H9 (cell line): ENCODE data around the gene SCFD2. TPM values are rescaled to one million over a fixed set of nuclear protein-coding genes. Genes with fewer than 3 reads are reported as not detected.

ENCODE experiments used
- DNase-seq: peaks from one replicate; pipeline ENCODE4 v3.0.0-alpha.2; 2017
- H2AFZ ChIP-seq: one replicate; pipeline ENCODE4 v1.6.1; 2013; ENCODE audit warnings: mild to moderate bottlenecking, low read length, control low read depth, moderate library complexity
- H2AK5ac ChIP-seq: 2 replicates; pipeline ENCODE4 v1.6.1; 2013; ENCODE audit warnings: low read length, control low read depth, mixed read lengths; ENCODE audit not compliant: insufficient read length
- H2BK120ac ChIP-seq: one replicate; pipeline ENCODE4 v1.6.1; 2013; ENCODE audit warnings: low read depth, mild to moderate bottlenecking, low read length, control low read depth, inconsistent platforms; ENCODE audit not compliant: poor library complexity, severe bottlenecking
- H2BK12ac ChIP-seq: 2 replicates; pipeline ENCODE4 v1.6.1; 2013; ENCODE audit warnings: low read length, control low read depth, mixed read lengths, low read depth; ENCODE audit not compliant: insufficient read length
- H2BK15ac ChIP-seq: 2 replicates; pipeline ENCODE4 v1.6.1; 2013; ENCODE audit warnings: low read depth, low read length, control low read depth
- H2BK20ac ChIP-seq: one replicate; pipeline ENCODE4 v1.6.1; 2013; ENCODE audit warnings: low read depth, mild to moderate bottlenecking, low read length, control low read depth, inconsistent platforms; ENCODE audit not compliant: poor library complexity, severe bottlenecking
- H2BK5ac ChIP-seq: 2 replicates; pipeline ENCODE4 v1.6.1; 2013; ENCODE audit warnings: low read length, control low read depth, mixed read lengths; ENCODE audit not compliant: insufficient read length
- H3K14ac ChIP-seq: 2 replicates; pipeline ENCODE4 v1.6.1; 2013; ENCODE audit warnings: low read length, control low read depth; ENCODE audit not compliant: insufficient read depth
- H3K18ac ChIP-seq: 2 replicates; pipeline ENCODE4 v1.6.1; 2013; ENCODE audit warnings: low read depth, mild to moderate bottlenecking, mixed read lengths, low read length, control low read depth; ENCODE audit not compliant: insufficient read length
- H3K23ac ChIP-seq: 2 replicates; pipeline ENCODE4 v1.6.1; 2013; ENCODE audit warnings: low read length, control low read depth, mixed read lengths, low read depth; ENCODE audit not compliant: insufficient read length
- H3K23me2 ChIP-seq: 2 replicates; pipeline ENCODE4 v1.6.1; 2013; ENCODE audit warnings: low read depth, mild to moderate bottlenecking, mixed read lengths, low read length, control low read depth; ENCODE audit not compliant: insufficient read length, poor library complexity, severe bottlenecking
- H3K27ac ChIP-seq: 2 replicates; pipeline ENCODE4 v1.5.1; 2013; ENCODE audit warnings: low read length, control low read depth, mixed read lengths, low read depth; ENCODE audit not compliant: insufficient read length
- H3K27me3 ChIP-seq: 2 replicates; pipeline ENCODE4 v1.6.1; 2013; ENCODE audit warnings: low read length, control low read depth, inconsistent platforms; ENCODE audit not compliant: insufficient read depth
- H3K4ac ChIP-seq: 2 replicates; pipeline ENCODE4 v1.6.1; 2013; ENCODE audit warnings: low read depth, mild to moderate bottlenecking, control low read depth, inconsistent platforms, low read length, moderate library complexity
- H3K4me1 ChIP-seq: 2 replicates; pipeline ENCODE4 v1.6.1; 2013; ENCODE audit warnings: low read length, control low read depth, inconsistent platforms; ENCODE audit not compliant: insufficient read depth
- H3K4me2 ChIP-seq: 2 replicates; pipeline ENCODE4 v1.6.1; 2013; ENCODE audit warnings: low read length, control low read depth, mixed read lengths; ENCODE audit not compliant: insufficient read length, insufficient read depth
- H3K56ac ChIP-seq: 2 replicates; pipeline ENCODE4 v1.6.1; 2013; ENCODE audit warnings: low read depth, mild to moderate bottlenecking, mixed read lengths, low read length, control low read depth; ENCODE audit not compliant: insufficient read length
- H3K79me1 ChIP-seq: 2 replicates; pipeline ENCODE4 v1.6.1; 2013; ENCODE audit warnings: low read depth, mild to moderate bottlenecking, moderate library complexity, low read length, control low read depth, inconsistent platforms; ENCODE audit not compliant: insufficient read depth, poor library complexity, severe bottlenecking
- H3K79me2 ChIP-seq: 2 replicates; pipeline ENCODE4 v1.6.1; 2013; ENCODE audit warnings: low read length, control low read depth, inconsistent platforms; ENCODE audit not compliant: insufficient read depth
- H3K9ac ChIP-seq: 2 replicates; pipeline ENCODE4 v1.6.1; 2013; ENCODE audit warnings: low read length, control low read depth, mixed read lengths; ENCODE audit not compliant: insufficient read length; ENCODE audit errors: extremely low read depth
- H3K9me3 ChIP-seq: one replicate; pipeline ENCODE4 v1.6.1; 2013; ENCODE audit warnings: low read depth, low read length, inconsistent platforms; ENCODE audit not compliant: control insufficient read depth
- H3T11ph ChIP-seq: one replicate; pipeline ENCODE4 v1.6.1; 2013; ENCODE audit warnings: mild to moderate bottlenecking, low read length, control low read depth, inconsistent platforms
- H4K20me1 ChIP-seq: one replicate; pipeline ENCODE4 v1.6.1; 2013; ENCODE audit not compliant: control insufficient read depth, insufficient read length, insufficient read depth
- H4K5ac ChIP-seq: 2 replicates; pipeline ENCODE4 v1.6.1; 2013; ENCODE audit warnings: low read depth, mild to moderate bottlenecking, mixed read lengths, low read length, control low read depth; ENCODE audit not compliant: insufficient read length
- H4K8ac ChIP-seq: replicated peaks from 2 replicates; pipeline ENCODE4 v1.6.1; 2013; ENCODE audit warnings: low read length, control low read depth, mixed read lengths, low read depth; ENCODE audit not compliant: insufficient read length
- H4K91ac ChIP-seq: 2 replicates; pipeline ENCODE4 v1.6.1; 2013; ENCODE audit warnings: low read depth, mild to moderate bottlenecking, moderate library complexity, mixed read lengths, low read length, control low read depth; ENCODE audit not compliant: insufficient read length
- H3K27ac Mint-ChIP-seq, 3 experiments: 2 replicates in 2 of 3; 3 replicates in 1 of 3; pipeline ENCODE4 v1.8.0; 2020 to 2021; ENCODE audit warnings: mixed read lengths in 3 of 3, mild to moderate bottlenecking in 1 of 3, moderate library complexity in 1 of 3
- H3K27me3 Mint-ChIP-seq: 2 replicates; pipeline ENCODE4 v1.8.0; 2021; ENCODE audit warnings: low read depth, mild to moderate bottlenecking, moderate library complexity, mixed read lengths
- H3K36me3 Mint-ChIP-seq, 3 experiments: 2 replicates in 2 of 3; 3 replicates in 1 of 3; pipeline ENCODE4 v1.8.0; 2020 to 2021; ENCODE audit warnings: low read depth in 3 of 3, mixed read lengths in 3 of 3; ENCODE audit not compliant: insufficient read depth in 1 of 3
- H3K4me1 Mint-ChIP-seq, 2 experiments: 2 replicates each; pipeline ENCODE4 v1.8.0; 2020; ENCODE audit warnings: mixed read lengths in 2 of 2
- H3K4me3 Mint-ChIP-seq, 2 experiments: 2 replicates in 1 of 2; 3 replicates in 1 of 2; pipeline ENCODE4 v1.8.0; 2020 to 2021; ENCODE audit warnings: mild to moderate bottlenecking in 2 of 2, mixed read lengths in 2 of 2, moderate library complexity in 1 of 2
- H3K9me3 Mint-ChIP-seq, 2 experiments: 2 replicates in 1 of 2; 3 replicates in 1 of 2; pipeline ENCODE4 v1.8.0; 2020; ENCODE audit warnings: mild to moderate bottlenecking in 2 of 2, mixed read lengths in 2 of 2, moderate library complexity in 1 of 2
- WGBS: extraction: QIAGEN DNeasy Blood & Tissue Kit; methylation state at CpG from one replicate; pipeline ENCODE4 v1.1.7; 2013; ENCODE audit warnings: missing lambda C conversion rate, low lambda C conversion rate, mixed read lengths; ENCODE audit not compliant: insufficient read length; ENCODE audit errors: extremely low coverage; 5-methylcytosine and 5-hydroxymethylcytosine counted together
- total RNA-seq: library from RNA; stranded (reverse); gene quantifications from 2 replicates; pipeline ENCODE4 v1.2.1, GENCODE V29; 2021
- TF ChIP-seq, protein P1 (sequence below): fragments of 200-600 bp; sonication (generic); conservative IDR thresholded peaks from 3 replicates; pipeline ENCODE4 v1.8.0; 2021; ENCODE audit warnings: antibody characterized with exemption, mild to moderate bottlenecking

Gene SCFD2
- total RNA-seq, 1 experiment from 2014 or later = 10.1 TPM

DNA sequence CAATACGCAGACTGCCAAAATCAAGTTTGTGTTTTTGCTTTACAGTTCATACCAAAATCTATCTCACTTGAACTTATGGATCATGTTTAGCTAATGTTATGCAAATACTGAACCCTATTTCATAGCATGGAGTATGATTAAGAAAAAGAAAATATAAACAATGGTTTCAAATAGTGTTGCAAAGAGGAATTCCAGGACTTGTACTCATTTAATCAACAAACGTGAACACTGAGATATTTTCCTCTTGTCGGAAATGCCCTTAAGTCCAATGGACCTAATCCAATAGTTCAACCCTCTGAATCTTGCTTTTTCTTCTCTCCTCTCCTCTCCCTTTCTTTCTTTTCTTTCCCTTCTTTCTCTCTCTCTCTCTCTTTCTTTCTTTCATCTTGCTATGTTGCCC, 473.0 kb downstream of the SCFD2 start:
- H3K9ac ChIP-seq = no peak overlapping the region
- no CpG with 5 or more reads among the region's 3 CpGs for WGBS
- no peaks in the 10 kb centered on the region for H3K23me2 ChIP-seq
- H3K4me2 ChIP-seq = no peak overlapping the region
- H3K9me3 ChIP-seq = no peaks in the 10 kb centered on the region
- H2BK120ac ChIP-seq = no peak overlapping the region
- no peak overlapping the region for H2BK15ac ChIP-seq
- no peaks in the 10 kb centered on the region for H4K20me1 ChIP-seq
- no peak overlapping the region for H4K91ac ChIP-seq
- H3K56ac ChIP-seq = no peak overlapping the region
- no peak overlapping the region for H3K14ac ChIP-seq
- Mint-ChIP-seq H3K27me3 (no peaks in the 10 kb centered on the region; the same call in 1 of the 2 replicates), H3K27ac (no peak overlapping the region), H3K4me1 (peaks cover 4 to 11% of the 10 kb centered on the region in 2 experiments), H3K9me3 (peaks cover 4 to 11% of the 10 kb centered on the region in 2 experiments; a peak in 3 of 5 replicates), H3K36me3 (peaks cover 0 to 2% (median under 1%) of the 10 kb centered on the region in 3 experiments; a peak in 3 of 7 replicates), H3K4me3 (no peak overlapping the region)
- no peak overlapping the region for H3K23ac ChIP-seq
- no peak overlapping the region for H2BK12ac ChIP-seq
- H3K79me1 ChIP-seq = no peaks in the 10 kb centered on the region
- H3K27ac ChIP-seq = no peak overlapping the region
- DNase-seq = no peak
- no peak overlapping the region for H2BK20ac ChIP-seq
- no peaks in the 10 kb centered on the region for H3K4me1 ChIP-seq
- H3T11ph ChIP-seq = no peak overlapping the region
- H2AK5ac ChIP-seq = no peak overlapping the region
- no peak overlapping the region for H4K8ac ChIP-seq
- no peaks in the 10 kb centered on the region for H3K27me3 ChIP-seq
- no peak overlapping the region for H3K18ac ChIP-seq
- no peak overlapping the region for H2AFZ ChIP-seq
- no peak overlapping the region for H3K4ac ChIP-seq
- H3K79me2 ChIP-seq = no peaks in the 10 kb centered on the region
- TF ChIP-seq, protein P1, sequence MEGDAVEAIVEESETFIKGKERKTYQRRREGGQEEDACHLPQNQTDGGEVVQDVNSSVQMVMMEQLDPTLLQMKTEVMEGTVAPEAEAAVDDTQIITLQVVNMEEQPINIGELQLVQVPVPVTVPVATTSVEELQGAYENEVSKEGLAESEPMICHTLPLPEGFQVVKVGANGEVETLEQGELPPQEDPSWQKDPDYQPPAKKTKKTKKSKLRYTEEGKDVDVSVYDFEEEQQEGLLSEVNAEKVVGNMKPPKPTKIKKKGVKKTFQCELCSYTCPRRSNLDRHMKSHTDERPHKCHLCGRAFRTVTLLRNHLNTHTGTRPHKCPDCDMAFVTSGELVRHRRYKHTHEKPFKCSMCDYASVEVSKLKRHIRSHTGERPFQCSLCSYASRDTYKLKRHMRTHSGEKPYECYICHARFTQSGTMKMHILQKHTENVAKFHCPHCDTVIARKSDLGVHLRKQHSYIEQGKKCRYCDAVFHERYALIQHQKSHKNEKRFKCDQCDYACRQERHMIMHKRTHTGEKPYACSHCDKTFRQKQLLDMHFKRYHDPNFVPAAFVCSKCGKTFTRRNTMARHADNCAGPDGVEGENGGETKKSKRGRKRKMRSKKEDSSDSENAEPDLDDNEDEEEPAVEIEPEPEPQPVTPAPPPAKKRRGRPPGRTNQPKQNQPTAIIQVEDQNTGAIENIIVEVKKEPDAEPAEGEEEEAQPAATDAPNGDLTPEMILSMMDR = no peak
- H4K5ac ChIP-seq = no peak overlapping the region
- H2BK5ac ChIP-seq = no peak overlapping the region
